HG03460 (cell line): ENCODE measurements around the gene CKAP2L.
A peak's percentile ranks its signal among the peaks of the same experiment; 100 is the strongest.
"Not testable (repeated sequence)": the region's sequence is repeated elsewhere in the genome, so short reads cannot be mapped to it uniquely, and the experiment has no call there.

Experiments used
- ATAC-seq: cut with Tn5 transposase; IDR thresholded peaks from one replicate; pipeline ENCODE4 v1.9.1; 2021; ENCODE audit not compliant: unreplicated experiment

CKAP2L gene

DNA sequence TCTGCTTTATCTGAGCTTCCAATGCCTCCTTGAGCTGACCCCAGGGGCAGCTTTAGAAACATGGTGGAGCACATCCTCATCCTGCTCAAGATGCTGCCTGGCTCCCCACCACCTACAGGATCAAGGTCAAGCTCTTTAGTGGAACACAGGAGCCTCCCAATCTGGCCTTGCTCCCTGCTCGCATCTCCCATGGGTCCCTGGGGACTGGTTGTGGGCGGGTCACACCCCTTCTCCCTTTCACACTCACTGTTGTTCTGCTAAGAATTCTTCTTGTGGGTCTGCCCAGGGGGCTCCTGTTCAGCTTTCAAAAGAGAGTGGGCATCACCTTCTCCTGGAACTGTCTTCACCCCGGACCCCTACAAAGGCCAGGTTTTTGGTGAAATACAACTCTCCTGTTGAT is 51.9 kb downstream of the CKAP2L start:
- ATAC-seq: no peak

- no peak for ATAC-seq
Measured at GRCh38 chr2:112710956-112711750, 53.3 kb downstream of the CKAP2L start.

DNA sequence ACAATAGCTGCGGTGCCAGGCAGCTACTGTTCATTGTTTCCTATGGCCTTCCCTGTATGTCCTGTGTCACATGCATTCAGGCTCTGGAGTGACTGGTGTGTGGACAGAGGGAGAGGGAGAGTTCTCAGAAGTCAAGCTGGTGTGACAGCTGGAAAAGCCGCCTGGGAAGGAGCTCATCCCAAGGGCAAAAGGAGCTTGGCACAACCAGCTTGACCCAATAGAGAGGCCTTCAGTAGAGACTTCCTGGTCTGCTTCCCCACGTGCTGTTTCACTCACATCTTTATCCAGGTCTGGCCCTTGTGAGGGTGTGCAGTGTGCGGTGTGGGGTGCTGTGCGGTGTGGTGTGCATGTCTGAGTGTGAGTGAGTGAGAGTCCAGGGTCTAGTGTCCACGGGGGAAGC is 54.7 kb downstream of the CKAP2L start:
- no peak for ATAC-seq

- ATAC-seq: no peak
Measured at GRCh38 chr2:112708968-112709367, 55.4 kb downstream of the CKAP2L start.

DNA sequence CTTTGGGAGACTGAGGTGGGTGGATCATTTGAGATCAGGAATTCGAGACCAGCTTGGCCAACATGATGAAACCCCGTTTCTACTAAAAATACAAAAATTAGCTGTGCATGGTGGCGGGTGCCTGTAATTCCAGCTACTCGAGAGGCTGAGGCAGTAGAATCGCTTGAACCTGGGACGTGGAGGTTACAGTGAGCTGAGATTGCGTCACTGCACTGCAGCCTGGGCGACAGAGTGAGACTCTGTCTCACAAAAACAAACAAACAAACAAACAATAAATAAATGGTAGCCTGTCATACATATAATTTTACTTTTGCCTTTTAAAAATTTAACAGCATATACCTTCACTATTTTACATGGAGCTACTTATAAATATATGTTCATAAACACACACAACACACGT is 57.5 kb downstream of the CKAP2L start:
- not testable (repeated sequence) for ATAC-seq

DNA sequence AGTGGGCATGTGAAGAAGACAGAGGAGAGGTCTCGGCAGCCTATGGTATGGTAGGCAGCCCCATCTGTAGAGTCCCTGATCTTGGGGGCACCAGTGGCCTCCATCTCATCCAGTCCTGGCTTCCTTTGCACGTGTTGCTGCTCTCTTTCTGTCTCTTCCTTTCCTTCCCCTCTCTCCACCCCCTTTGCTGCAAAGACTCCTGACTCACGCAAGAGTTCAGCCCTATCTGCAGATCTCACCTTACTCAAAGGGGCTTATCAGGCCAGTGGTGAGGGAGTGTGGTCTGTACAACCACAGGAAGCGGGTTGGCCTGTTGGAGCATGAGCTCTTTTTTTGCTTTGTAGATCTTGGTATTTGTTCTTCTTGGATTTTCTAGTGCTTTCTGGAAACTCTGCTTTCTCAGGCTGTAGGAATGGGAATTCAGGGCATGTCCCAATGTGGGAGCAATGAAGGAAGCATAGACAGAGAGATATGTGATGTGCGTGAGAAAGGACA is 58.2 kb downstream of the CKAP2L start:
- ATAC-seq: peak; percentile 40

DNA sequence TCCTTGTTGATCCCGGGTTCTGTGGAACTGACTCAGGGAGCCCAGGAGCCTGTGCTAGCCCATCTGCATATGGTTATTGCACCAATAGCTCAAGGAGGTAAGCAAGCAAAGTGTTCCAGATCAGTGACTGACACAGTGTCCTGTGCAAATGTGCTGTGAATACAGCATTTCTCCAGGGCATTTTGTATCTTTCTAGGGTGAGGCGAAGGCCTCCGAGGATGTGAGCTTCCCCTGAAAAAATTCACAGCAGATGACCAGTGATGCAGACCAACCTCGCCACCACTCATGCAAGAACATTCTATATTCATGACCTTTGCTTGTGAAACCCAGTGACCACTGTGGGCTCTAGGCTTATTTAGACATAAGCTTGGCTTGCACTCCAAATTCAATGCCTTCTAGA is 58.8 kb downstream of the CKAP2L start:
- ATAC-seq: no peak

- no peak for ATAC-seq
Measured at GRCh38 chr2:112703684-112704083, 60.7 kb downstream of the CKAP2L start.

DNA sequence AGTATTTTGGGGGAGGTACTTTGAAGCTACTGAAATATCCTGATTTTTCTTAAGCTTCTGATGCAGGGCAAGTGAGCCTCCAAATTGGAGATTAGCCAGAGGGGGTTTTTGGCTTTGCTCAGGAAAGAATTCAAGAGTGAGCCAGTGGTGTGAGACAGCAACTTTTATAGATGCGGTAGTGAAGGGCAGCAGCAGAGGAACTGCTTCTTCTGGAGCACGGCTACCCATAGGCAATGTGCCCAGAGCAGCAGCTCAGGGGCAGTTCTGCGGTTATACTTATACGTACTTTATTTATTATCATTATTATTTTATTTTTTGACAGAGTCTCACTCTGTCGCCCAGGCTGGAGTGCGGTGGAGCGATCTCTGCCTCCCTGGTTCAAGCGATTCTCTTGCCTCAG is 63.4 kb downstream of the CKAP2L start:
- ATAC-seq: no peak

- no peak for ATAC-seq
Measured at GRCh38 chr2:112699984-112700667, 64.3 kb downstream of the CKAP2L start.

GRCh38 chr2:112698834-112699515 is 65.4 kb downstream of the CKAP2L start:
- no peak for ATAC-seq

- no peak for ATAC-seq
Measured at GRCh38 chr2:112694182-112694581, 70.2 kb downstream of the CKAP2L start.

DNA sequence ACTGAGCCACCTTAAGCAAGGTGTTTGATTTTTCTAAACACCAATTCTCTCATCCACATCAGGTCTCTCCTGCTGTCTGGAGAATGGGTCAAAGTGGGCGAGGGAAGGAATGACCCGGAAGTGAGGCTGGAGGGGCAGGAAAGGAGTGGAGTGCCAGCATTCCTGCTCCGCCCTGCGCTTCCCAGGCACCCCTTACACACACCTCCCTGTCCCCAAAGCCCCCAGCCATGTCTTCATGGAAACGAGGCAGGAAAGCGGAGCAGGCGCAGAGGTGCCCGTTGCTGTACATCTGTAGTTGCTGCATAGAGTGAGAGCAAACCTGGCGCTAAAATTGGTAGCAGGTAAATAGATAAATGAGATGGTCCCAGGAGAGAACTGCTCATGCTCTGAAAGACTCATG is 70.8 kb downstream of the CKAP2L start:
- no peak for ATAC-seq

DNA sequence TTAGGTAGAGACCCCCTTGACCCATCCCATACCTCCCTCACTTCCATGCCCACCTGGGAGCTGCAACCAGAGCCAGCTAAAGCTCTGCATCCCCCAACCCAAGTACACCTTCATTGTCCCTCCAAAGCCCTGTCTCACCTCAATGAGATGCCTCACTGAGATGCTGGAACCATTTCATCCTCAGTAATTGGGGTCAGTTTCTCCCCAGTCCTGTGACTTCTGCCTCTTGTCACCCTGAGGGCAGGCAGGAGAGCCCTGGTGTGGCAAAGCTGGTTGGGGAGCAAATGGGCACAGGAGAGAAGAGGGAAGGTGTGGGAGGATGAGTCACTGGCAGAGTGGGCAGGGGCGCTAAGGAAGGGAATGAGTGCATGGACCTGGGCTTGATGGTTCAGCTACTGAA is 71.5 kb downstream of the CKAP2L start:
- ATAC-seq: peak; percentile 16

- ATAC-seq: peak; percentile 81
Measured at GRCh38 chr2:112692495-112692911, 71.9 kb downstream of the CKAP2L start.

GRCh38 chr2:112691881-112692281 is 72.5 kb downstream of the CKAP2L start:
- ATAC-seq: no peak

GRCh38 chr2:112690853-112691401 is 73.5 kb downstream of the CKAP2L start:
- ATAC-seq: no peak

DNA sequence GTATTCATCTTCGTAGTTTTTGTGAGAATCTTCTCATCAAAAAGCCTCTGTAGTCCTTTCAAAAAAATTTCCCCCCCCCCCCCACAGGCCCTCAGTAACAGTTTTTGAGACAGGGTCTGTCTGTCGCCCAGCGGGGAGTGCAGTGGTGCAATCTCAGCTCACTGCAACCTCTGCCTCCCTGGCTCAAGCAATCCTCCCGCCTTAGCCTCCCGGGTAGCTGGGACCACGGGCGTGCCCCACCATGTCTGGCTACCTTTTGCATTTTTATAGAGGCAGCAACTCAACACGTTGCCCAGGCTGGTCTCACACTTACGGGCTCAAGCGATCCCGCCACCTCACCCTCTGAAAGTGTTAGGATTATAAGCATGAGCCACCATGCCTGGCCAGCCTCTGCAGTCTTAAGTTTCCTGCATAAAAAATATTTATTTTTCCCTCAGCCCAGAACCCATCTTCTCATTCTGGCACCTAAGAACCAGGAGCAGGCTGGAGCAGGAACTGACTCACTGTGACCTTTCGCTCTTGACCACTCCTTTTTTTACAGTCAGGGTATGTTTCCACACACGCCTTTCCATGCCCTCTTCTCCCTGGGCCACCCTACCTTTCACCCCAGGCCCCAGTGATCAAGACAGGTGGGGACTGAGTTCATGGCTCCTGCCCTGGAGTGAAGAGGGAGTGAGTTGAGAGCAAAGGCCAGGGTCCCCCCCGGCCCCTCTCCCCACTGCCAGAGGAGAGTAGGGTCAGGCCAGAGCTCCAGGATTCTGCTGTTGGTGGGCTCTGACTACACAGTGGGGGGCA is 76.1 kb downstream of the CKAP2L start:
- ATAC-seq: no peak

GRCh38 chr2:112687522-112687921 is 76.9 kb downstream of the CKAP2L start:
- ATAC-seq: no peak
